ENCODE measurements around the gene EGFR. TPM values are rescaled to one million over a fixed set of nuclear protein-coding genes. Genes with fewer than 3 reads are reported as not detected.

Gene EGFR
- total RNA-seq, 2 experiments from 2014 or later: not detected

DNA sequence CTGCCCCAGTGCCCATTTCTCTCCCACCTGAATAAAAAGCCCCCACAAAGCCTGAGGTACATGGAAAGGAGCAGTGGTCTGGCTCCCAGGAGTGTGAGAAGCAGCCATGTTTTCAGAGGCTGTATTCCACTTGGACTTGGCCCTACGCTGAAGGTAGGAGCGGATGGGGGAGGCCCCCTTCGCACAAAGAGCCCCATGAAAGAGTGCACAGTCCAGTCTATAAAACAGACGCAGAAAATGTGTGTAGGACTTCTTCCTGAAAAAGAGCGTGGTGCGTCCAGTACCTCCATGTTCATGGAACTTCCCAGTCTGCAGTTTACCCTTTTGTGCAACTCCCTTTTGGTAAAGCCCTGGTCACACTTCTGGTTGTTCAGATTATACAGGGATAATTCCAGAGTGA lies 69.3 kb downstream of the EGFR start:
- CTCF ChIA-PET: no interaction called here

DNA sequence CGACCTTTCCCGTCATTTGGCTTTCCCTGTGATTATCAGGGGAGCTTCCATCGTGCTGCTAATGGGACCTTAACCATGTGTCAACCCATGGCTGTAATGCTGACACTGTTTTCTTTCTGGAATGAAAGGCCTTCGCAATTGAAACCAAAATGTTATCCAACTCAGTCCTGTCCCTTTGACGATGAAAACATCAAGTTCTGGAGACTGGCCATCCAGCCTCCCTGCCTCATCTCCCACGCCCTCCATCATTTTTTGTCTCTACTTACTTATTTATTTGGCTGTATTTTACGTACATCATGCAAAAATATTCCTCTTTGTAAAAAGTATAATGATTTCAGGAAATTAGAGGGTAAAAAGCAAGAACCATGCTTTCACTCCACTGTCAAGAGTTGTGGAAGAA lies 69.8 kb downstream of the EGFR start:
- peaks cover 9% of the 10 kb centered on the region for H3K27me3 Mint-ChIP-seq
- ChIA-PET POLR2A (no interaction called here), CTCF (interaction anchor here (0.8 kb wide), 1 partner anchor 9 kb away, joined by 3 read pairs; no protein-coding TSS in a partner anchor)
- H3K9me3 Mint-ChIP-seq: no peaks in the 10 kb centered on the region
- no peak overlapping the region for H3K4me3 Mint-ChIP-seq
- DNase-seq: no peak
- H3K36me3 Mint-ChIP-seq (ENCODE audit: low read depth): no peaks in the 10 kb centered on the region
- H3K27ac Mint-ChIP-seq: no peak overlapping the region
- peaks cover 17% of the 10 kb centered on the region for H3K4me1 Mint-ChIP-seq

More for the DNA sequence above, 69.3 kb downstream of the EGFR start:
- Mint-ChIP-seq H3K27ac (no peak overlapping the region), H3K36me3 (ENCODE audit: low read depth) (no peaks in the 10 kb centered on the region), H3K27me3 (peaks cover 6% of the 10 kb centered on the region), H3K4me1 (peaks cover 17% of the 10 kb centered on the region), H3K4me3 (no peak overlapping the region), H3K9me3 (no peaks in the 10 kb centered on the region)
- no peak for DNase-seq
- POLR2A ChIA-PET: no interaction called here

DNA sequence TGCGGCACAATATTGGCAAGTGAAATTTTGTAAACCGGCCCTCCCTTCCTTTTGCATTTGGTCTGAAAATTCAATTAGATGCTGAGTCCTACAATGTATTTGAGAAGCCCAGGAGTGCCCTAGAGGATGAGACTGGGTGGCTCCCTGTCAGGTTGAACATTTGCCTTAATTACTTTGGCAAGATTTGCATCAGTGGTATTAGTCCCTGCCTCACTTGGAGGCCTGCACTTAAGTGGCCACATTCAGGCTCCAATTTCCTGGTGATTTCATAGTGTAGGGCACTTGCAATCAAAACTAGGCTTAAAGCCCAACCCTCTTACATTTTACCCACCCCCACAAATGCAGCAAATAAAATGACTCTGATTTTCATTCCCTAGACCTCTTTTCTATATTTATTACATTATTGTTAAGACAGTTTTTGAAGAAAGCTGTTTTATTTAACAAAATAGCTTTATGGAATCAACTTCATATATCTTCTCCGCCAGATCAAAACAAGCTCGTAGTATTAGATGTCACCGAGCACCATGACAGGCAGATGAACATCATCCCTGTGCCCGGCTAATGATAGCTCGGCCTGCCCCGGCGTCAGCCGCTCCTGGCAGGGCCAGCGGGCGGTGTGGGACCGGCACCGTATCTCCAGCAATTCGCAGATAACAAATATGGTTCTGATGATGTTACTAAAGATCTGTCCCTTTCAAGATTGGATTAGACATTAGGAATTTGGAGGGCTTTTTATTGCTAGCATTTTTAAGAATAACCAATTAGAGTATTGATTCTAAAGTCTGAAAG lies 73.6 kb downstream of the EGFR start:
- H3K36me3 Mint-ChIP-seq (ENCODE audit: low read depth): no peaks in the 10 kb centered on the region
- no peak for DNase-seq
- POLR2A ChIA-PET: no interaction called here
- H3K4me1 Mint-ChIP-seq: peaks cover 2% of the 10 kb centered on the region
- no peak overlapping the region for H3K27ac Mint-ChIP-seq
- no peak overlapping the region for H3K4me3 Mint-ChIP-seq
- H3K27me3 Mint-ChIP-seq: peaks cover 9% of the 10 kb centered on the region
- no peaks in the 10 kb centered on the region for H3K9me3 Mint-ChIP-seq
- CTCF ChIA-PET: no interaction called here

DNA sequence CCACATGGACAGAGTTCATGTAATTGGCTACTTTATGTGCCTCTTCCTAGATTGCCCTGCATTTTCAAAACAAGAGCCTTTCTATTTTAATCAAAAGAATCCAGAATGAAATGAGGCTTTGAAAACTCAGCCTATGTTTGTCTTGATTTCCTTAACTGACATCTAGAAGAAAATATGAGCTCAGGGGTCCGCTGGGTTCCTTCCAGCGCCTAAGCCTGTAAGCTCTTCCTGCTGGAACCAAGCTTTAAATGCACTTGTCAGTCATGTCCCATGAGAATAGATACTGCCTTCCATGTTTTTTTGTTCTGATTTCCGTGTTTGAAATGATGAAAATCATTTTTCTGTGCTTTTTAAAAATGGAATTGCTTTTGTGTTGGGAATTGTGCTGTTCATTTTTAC lies 74.2 kb downstream of the EGFR start:
- Mint-ChIP-seq H3K4me1 (no peaks in the 10 kb centered on the region), H3K27me3 (peaks cover 9% of the 10 kb centered on the region), H3K9me3 (no peaks in the 10 kb centered on the region), H3K4me3 (no peak overlapping the region), H3K27ac (no peak overlapping the region), H3K36me3 (ENCODE audit: low read depth) (no peaks in the 10 kb centered on the region)
- ChIA-PET POLR2A (no interaction called here), CTCF (no interaction called here)
- no peak for DNase-seq

DNA sequence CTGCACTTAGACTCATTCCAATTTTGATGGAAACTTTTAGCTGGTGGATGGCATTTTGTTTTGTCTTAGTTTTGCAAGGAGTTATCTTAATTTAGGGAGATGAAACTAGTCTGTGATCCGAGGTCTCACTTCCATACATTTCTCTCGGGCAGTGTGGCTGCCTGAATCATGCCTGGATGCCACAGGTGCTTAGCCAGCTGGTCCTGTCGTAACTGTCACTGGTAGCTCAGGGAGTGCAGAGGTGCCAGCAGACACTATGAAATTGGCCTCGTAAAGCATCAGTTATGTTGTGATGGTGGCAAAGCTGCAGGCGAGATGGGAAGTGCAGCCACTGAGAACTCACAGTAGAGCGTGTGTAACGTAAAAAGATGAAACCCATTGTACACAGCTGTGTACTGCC lies 74.9 kb downstream of the EGFR start:
- ChIA-PET CTCF (interaction anchor here (0.6 kb wide), 1 partner anchor 247 kb away, joined by 3 read pairs; no protein-coding TSS in a partner anchor), POLR2A (no interaction called here)
- Mint-ChIP-seq H3K36me3 (ENCODE audit: low read depth) (no peaks in the 10 kb centered on the region), H3K27me3 (peaks cover 9% of the 10 kb centered on the region), H3K9me3 (no peaks in the 10 kb centered on the region), H3K4me1 (no peaks in the 10 kb centered on the region), H3K4me3 (no peak overlapping the region), H3K27ac (no peak overlapping the region)
- DNase-seq: no peak

DNA sequence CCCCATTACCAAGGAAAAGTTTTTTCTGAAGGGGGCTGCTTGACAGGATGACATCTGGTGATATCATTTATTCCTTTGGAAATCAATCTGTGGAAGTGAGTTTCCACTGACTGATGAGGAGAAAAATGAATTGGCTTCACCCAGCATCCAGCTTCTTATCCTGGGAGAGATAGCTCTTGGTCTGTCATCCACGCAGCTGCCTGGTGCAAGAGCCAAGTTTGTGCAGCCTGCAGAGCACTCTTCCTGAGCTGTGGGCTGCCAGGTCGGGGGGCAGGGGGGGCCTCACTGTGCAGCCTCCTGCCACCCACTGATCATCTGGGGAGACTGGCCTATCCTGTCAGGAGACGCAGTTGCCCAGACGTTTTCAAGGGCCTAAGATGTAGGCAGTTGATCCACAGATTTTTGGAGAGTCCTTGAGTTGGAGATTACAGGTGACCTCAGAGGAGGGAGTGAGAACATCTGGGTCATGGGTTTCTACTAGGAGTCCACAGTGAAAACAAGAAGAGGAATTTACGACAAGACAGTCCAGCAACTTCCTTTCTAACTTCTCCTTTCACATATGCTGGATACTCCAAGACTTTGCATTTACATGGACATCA lies 75.4 kb downstream of the EGFR start:
- Mint-ChIP-seq H3K4me3 (no peak overlapping the region), H3K27me3 (peaks cover 9% of the 10 kb centered on the region), H3K9me3 (no peaks in the 10 kb centered on the region), H3K27ac (no peak overlapping the region), H3K4me1 (no peaks in the 10 kb centered on the region), H3K36me3 (ENCODE audit: low read depth) (no peaks in the 10 kb centered on the region)
- no peak for DNase-seq
- ChIA-PET POLR2A (no interaction called here), CTCF (interaction anchor here (0.6 kb wide), 1 partner anchor 248 kb away, joined by 3 read pairs; no protein-coding TSS in a partner anchor)

DNA sequence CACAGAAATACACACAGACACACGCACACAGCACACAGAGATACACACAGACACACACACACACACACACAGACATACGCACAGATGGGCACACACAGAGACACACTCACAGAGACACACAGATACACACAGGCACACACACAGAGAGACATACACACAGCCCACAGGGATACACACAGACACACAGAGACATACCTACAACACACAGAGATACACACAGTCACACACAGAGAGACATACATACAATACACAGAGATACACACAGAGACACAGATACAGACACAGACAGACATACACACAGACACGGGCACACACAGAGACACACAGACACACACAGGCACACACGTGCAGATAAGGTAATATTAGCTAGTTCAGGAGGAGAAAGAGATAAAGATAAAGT lies 76.9 kb downstream of the EGFR start:
- CTCF ChIA-PET: no interaction called here
- Mint-ChIP-seq H3K4me3 (no peak overlapping the region), H3K4me1 (no peaks in the 10 kb centered on the region), H3K36me3 (ENCODE audit: low read depth) (no peaks in the 10 kb centered on the region), H3K9me3 (no peaks in the 10 kb centered on the region), H3K27ac (no peak overlapping the region), H3K27me3 (peaks cover 9% of the 10 kb centered on the region)
- POLR2A ChIA-PET: no interaction called here
- DNase-seq: no peak

DNA sequence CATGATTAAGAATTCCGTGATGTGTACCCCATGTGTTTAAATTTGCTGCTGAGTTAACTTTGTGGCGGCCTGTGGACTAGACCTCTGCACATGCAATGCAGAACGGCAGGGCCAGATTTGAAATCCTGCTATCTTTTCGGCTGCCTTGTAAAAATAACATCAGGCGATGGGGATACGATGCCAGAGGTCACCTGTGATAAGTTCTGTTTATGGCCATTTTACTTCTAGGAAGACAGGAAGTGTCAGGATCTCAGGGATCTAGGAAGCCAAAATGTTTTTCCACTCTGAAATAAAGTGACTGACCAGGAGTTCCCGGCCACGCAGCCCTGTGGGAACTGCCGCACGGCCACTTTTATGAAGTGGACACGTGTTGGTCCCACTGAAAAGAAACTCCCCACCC lies 77.5 kb downstream of the EGFR start:
- no peak overlapping the region for H3K27ac Mint-ChIP-seq
- CTCF ChIA-PET: no interaction called here
- peaks cover 11% of the 10 kb centered on the region for H3K27me3 Mint-ChIP-seq
- H3K36me3 Mint-ChIP-seq (ENCODE audit: low read depth): no peaks in the 10 kb centered on the region
- H3K4me3 Mint-ChIP-seq: no peak overlapping the region
- no peaks in the 10 kb centered on the region for H3K4me1 Mint-ChIP-seq
- H3K9me3 Mint-ChIP-seq: no peaks in the 10 kb centered on the region
- no peak for DNase-seq
- POLR2A ChIA-PET: no interaction called here

DNA sequence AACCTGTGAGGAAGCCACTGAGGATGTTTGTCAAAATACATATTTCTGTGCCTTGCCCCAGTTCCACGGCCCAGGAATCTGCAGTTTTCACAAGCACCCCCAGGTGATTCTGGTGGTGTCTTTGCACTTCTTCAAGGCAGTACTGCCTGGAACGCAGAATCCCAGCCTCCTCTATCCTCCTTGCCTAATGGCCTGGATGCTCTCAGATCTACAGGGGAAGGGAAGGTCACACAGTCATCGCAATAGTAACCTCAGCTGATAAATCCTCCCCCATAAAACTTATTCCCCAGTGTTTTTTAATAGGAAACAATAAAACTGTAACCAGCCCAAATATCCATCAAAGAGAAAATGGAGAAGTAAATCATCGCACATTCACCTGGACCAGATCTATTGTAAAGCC lies 78.3 kb downstream of the EGFR start:
- H3K4me1 Mint-ChIP-seq: no peaks in the 10 kb centered on the region
- CTCF ChIA-PET: no interaction called here
- DNase-seq: no peak
- H3K9me3 Mint-ChIP-seq: no peaks in the 10 kb centered on the region
- H3K27ac Mint-ChIP-seq: no peak overlapping the region
- H3K27me3 Mint-ChIP-seq: peaks cover 11% of the 10 kb centered on the region
- no peak overlapping the region for H3K4me3 Mint-ChIP-seq
- no peaks in the 10 kb centered on the region for H3K36me3 Mint-ChIP-seq (ENCODE audit: low read depth)
- POLR2A ChIA-PET: no interaction called here

DNA sequence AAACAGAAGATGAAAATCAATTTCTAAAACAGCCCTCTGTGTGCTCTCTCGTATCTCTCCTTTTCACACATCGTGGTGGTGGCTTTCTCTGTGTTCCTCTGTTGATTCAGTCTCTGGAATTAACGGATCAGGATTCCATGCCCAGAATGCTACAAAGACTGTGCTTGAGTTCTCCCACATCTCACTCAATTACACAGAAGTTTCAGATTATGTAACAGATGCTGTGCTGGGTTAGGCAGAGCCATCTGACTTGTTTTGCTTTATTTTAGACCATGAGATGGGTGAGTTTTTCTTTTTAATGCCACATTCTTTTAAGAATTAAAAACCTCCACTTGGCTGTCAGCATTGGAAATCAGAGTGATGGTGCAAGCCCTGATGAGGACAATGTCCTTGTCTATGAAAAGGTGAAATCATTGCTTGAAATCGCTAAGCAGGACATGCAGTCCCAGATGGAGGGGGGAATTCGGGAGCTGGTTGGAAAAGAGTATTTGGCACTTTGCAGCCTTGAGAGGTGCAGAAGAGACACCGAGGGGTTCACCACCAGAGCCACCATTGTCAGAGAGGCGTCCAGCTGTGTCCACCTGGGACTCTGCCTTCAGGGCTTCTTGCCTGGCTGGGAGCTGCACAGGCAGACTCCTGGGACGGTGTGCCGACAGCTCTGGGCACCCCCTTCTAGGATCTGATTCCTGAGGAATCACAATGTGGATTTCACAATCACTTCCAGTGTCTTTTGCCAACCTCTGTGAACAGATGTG lies 80.4 kb downstream of the EGFR start:
- Mint-ChIP-seq H3K27ac (no peak overlapping the region), H3K4me1 (no peaks in the 10 kb centered on the region), H3K27me3 (peaks cover 15% of the 10 kb centered on the region), H3K36me3 (ENCODE audit: low read depth) (no peaks in the 10 kb centered on the region), H3K9me3 (no peaks in the 10 kb centered on the region), H3K4me3 (no peak overlapping the region)
- DNase-seq: no peak
- POLR2A ChIA-PET: no interaction called here
- CTCF ChIA-PET: no interaction called here

DNA sequence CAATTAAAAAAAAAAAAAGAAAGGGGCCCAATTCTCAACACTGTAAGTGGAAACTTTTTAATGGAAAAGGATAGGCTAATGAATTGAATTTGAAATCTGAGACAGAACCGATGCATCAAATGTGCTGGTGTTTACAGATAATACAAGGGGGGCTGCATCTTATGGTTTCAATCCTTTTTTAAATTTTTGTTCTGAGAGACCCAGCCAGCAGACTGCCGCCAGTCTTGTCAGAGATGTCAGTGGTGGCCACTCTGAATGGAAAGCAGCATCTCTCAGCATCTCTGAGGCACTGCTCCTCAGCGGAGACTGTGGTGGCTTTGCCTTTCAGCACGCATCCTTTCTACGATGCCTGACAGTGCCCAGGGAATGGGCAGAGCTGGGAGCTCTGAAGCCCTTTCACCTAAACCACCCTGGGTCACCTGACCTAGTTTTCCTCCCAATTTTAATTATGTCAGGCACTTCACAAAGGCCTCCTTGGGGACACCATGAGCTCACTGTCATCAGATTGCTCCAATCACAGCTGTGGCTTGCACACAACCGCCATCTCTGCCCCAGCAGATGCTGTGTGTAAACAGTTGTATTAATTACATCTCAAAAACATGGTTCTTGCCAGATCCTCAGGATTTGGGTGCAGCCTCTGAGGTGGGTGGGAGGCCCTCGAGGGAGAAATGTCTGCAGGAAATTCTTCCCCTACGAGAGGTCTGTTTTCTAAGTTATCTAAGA lies 81.2 kb downstream of the EGFR start:
- no peak for DNase-seq
- no peak overlapping the region for H3K27ac Mint-ChIP-seq
- H3K9me3 Mint-ChIP-seq: no peaks in the 10 kb centered on the region
- H3K4me3 Mint-ChIP-seq: no peak overlapping the region
- CTCF ChIA-PET: no interaction called here
- peaks cover 18% of the 10 kb centered on the region for H3K27me3 Mint-ChIP-seq
- no peaks in the 10 kb centered on the region for H3K4me1 Mint-ChIP-seq
- no peaks in the 10 kb centered on the region for H3K36me3 Mint-ChIP-seq (ENCODE audit: low read depth)
- POLR2A ChIA-PET: no interaction called here

DNA sequence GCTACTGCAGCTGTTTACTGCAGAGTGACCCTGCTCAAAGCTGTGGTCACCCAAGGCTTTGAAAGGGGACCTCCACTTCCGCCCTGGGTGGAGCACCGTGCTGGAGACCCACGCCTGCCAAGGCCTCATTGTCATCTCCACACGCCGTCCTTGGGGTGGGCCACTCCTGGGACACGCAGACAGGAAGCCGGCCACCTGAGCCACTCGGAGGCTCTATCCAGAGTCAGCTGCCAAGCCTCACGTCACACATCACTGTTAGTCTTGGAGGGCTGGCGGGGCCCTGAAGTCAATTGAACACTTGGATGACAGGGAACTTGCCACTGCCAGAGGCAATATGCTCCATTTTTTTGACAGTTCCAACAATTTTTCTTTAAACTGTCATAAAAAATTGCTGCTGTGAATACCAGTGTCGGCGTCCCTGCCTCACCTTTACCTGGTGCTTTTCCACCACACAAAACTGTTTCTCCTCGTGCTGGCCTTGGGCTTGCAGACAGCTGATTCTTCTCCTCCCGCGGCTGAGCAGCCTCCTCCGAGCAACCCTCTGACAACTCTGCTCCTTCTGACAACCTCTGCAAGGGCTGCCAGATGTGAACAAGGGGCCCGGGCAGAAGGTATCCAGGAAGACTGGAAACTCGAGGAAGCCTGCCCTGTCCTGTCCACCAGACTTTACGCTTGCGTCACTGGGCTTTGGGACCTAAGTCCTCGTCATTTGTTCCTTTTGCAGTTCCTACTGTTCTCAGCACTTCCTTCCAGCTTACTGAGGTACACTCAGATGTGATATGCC lies 81.9 kb downstream of the EGFR start:
- POLR2A ChIA-PET: no interaction called here
- H3K27ac Mint-ChIP-seq: no peak overlapping the region
- H3K9me3 Mint-ChIP-seq: no peaks in the 10 kb centered on the region
- CTCF ChIA-PET: no interaction called here
- peaks cover 18% of the 10 kb centered on the region for H3K27me3 Mint-ChIP-seq
- DNase-seq: no peak
- no peaks in the 10 kb centered on the region for H3K4me1 Mint-ChIP-seq
- H3K4me3 Mint-ChIP-seq: no peak overlapping the region
- no peaks in the 10 kb centered on the region for H3K36me3 Mint-ChIP-seq (ENCODE audit: low read depth)

All from activated CD4-positive, alpha-beta T cell treated with anti-CD3 and anti-CD28 coated beads, Interleukin-2, amount 10 ng/mL, durations not matched to agents 7 days and 5 days (primary cell).